Activated T-cell treated with anti-CD3 and anti-CD28 coated beads for 4 hours (primary cell): Measurements from ENCODE around the gene TRAF3IP3.

Experiments used
- DNase-seq: peaks from one replicate; pipeline ENCODE4 v3.0.0-alpha.2; 2020

The TRAF3IP3 gene

GRCh38 chr1:209755926-209756614, at the start of gene TRAF3IP3:
TSS of gene TRAF3IP3 (plus strand) at chr1:209756053. CDS start at chr1:209760040, 3,987 bp downstream.
- peak; percentile 51 for DNase-seq

- DNase-seq: no peak
Observed at GRCh38 chr1:209706622-209707021, 49.2 kb upstream of the TRAF3IP3 start.

DNA sequence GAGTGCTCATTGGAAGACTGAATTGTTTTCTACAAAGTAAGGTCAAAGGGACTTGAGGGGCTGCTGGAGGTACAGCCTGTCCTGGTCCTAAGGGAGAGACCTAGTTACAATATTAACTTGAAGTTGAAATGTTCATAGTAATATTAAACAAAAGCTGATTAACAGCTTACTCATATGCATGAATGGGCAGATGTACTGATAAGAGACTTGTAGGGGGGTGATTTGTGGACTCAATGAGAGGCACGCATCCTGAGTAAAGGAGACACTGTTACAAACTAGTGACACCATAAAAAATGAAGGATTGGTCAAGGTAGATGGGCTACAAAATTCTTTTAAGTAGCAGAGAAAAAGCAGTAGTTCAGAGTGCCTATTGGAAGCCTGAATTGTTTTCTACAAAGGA, 48.5 kb upstream of the TRAF3IP3 start:
- no peak for DNase-seq

- no peak for DNase-seq
Observed at GRCh38 chr1:209708297-209708696, 47.6 kb upstream of the TRAF3IP3 start.

GRCh38 chr1:209710093-209710492, 45.8 kb upstream of the TRAF3IP3 start:
- no peak for DNase-seq

DNA sequence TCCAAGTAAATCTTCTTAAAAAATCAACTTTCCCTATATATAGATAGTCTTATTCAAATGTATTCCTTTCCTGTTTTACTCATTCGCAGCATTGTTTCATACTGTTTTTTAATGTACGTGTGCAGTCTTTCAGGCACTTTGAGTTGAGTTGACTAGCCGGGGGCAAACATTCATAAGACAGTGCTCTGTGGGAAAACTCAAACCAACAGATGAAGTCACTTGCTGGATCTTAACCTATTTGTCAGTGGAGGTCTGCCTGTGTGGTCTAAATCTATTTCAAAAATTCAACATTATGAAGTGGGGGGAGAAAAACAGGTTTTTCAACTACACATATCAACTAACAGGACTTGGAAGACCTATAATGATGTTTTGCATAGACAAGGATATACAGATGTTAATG, 45.0 kb upstream of the TRAF3IP3 start:
- DNase-seq: no peak

GRCh38 chr1:209714338-209714737, 41.5 kb upstream of the TRAF3IP3 start:
- no peak for DNase-seq

DNA sequence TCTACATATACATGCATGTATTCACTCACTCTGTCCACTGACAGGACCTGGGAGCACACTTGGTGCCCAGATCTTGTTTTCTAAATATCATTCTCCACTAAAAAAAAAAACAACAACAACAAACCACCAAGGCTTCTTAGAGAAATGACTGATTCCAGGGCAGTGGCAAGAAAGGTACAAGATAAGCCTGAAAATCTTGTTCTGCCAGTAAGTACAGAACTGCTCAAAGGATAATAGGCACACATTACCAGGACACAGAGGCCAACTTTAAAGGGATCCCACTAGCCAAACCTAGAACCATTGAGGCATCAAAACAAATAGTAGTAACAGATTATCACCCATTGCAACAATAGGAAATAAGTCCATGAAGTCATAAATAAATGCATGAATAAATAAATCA, 40.5 kb upstream of the TRAF3IP3 start:
- no peak for DNase-seq

DNA sequence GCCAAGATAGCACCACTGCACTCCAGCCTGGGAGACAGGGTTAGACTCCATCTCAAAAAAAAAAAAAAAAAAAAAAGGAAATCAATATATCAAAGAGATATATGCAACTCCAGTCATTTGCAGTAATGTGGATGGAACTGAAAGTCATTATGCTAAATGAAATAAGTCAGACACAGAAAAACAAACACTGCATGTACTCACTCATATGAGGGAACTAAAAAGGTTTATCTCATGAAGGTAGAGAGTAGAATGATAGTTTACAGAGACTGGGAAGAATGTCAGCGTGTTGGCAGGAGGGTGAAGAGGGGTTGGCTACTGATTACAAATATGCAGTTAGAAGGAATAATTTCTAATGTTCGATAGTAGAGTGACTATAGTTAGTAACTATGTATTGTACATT, 38.0 kb upstream of the TRAF3IP3 start:
- no peak for DNase-seq

- no peak for DNase-seq
Observed at GRCh38 chr1:209720326-209720725, 35.5 kb upstream of the TRAF3IP3 start.

- DNase-seq: no peak
Observed at GRCh38 chr1:209720826-209721225, 35.0 kb upstream of the TRAF3IP3 start.

DNA sequence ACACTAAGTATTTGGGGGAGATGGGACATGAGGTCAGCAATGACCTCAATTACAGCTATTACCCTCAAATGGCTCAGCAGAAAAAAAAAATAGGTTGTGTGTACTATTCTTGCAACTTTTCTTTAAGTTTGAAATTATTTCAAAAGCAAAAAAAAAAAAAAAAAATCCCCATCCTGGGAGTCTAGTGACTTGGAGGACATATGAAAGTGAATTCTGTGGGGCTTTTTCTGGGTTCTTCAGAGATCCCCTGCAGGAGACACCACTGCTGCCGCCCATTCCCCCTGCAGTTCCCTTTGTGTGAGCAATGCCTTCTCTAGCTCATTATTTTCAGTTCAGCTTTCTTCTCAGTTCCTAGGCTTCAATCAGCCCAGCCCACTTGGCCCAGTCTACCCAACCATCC, 34.5 kb upstream of the TRAF3IP3 start:
- DNase-seq: no peak

DNA sequence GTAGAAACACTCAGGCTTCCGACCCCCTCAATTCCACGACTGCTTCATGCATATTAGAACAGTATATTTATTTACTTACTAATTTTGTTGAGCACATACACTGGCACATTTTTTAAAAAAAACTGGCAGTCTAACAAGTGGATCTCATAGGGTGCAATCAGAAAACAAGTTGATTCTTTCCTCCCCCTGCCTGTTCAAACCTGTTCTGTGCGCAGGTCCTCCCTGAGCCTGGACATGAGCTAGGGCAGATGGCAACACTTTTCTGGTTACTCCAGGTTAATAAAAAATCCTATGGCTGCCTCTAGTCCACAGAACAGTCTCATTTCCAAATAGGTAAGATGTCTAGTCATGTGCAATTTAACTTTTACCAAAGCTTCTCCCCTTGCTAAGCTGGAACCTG, 32.6 kb upstream of the TRAF3IP3 start:
- DNase-seq: no peak

DNA sequence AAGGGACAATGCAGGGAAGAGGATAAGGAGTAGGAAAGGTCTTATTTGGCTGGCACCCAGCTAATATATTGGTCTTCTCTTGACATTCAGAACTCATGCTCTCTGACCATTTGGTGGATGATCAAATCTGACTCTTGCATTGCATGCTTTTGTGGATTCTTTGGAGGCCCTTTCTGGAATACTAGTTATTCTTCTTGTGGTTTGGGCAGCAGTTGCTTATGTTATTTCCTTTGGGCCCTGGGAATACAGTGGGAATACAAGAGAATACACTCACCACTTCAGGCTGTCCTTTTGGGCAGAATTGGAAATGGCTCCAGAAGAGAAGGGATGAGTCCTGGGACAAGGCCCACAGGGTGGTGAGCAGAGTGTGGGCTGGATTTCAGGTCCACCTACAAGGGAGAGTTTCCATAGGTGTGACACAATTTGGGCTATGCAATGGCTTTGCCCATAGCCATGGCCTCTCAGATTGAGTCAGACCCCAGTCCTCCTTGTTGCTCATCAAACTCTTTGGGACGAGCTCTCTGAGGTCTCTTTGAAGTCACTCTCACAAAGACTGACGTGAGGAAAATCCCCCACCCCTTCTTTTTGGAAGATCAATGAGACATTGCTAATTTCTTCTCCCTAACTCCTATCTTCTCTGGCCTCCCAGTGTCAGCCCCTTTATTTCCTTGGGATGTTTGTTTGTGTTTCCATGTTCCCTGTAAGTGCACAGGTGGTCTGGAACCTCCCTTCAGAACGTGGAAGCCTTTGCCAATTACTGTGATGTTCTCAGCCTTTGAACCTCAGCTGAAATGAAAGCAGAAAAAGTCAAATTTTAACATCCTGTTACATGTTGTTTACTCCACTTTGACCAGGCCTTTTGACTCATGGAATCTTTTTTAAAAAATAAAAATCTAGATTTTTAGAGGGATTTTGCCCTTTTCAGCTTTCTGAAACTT, 31.8 kb upstream of the TRAF3IP3 start:
- no peak for DNase-seq

- DNase-seq: no peak
Observed at GRCh38 chr1:209727286-209727685, 28.6 kb upstream of the TRAF3IP3 start.

DNA sequence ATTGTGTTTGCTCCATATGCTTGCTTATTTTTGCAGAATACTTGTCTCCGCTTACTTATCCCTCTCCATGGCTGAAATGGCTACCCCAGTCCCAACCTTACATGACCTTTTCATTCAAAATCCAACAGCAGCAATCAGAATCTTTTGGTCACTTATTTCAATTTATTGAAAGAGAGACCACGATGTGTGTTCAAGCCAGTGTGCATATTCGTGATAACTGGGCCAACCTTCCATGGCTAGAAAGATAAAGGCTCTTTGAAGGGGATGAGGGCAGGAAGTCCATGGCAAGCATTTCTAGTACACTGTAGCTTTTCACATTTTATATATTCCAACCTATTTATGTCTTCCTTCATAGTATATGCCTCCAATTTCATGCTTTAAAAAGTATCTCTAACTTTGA, 28.1 kb upstream of the TRAF3IP3 start:
- DNase-seq: no peak

- no peak for DNase-seq
Observed at GRCh38 chr1:209728466-209728865, 27.4 kb upstream of the TRAF3IP3 start.

- no peak for DNase-seq
Observed at GRCh38 chr1:209729436-209729835, 26.4 kb upstream of the TRAF3IP3 start.

DNA sequence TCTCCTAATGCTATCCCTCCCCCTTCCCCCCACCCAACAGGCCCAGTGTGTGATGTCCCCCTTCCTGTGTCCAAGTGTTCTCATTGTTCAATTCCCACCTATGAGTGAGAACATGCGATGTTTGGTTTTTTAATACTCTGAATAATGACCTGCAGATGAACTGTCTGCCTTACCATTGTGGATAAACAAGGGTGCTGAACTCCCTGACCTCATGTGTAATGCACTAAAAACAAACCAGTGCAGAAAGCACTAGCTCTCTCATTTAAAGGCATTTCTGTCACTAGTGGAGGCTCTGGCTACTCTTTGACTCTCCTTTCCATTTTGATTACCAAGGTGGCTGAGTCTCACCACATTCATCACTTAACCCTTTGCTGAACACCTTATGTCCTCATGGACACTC, 23.1 kb upstream of the TRAF3IP3 start:
- DNase-seq: no peak

DNA sequence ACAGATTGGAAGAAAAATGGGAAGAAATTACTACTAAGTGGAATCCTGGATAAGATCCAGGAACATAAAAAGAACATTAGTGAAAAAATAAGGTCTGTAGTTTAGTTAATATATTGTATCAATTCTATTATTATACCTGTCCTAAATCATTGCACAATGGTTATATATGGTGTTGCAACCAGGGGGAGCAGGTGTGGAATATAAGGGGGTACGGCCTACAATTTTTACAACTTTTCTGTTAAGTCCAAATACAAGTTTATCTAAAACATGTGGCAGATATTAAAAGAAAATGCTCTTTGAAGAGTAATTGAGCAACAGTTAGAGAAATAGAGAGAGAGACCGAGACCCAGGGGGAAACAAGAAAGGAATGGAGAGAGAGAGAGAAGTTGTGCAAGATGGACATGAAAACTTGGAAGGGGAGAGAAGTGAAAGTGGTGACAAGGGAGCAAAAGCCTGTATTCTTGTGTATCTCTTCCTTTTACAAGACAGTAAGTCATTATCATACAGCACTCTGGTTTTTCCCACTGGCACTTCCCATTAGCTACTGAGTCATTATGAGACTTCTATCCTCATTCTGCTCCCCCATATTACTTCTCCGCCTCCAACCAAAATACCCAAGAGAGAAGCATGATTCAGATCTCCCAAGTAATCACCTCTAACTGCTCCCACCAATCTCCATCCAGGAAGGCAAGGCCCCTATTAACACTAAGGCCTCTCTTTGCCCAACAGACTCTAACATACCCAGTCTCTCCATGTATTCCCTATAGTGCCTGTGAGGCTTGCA, 22.3 kb upstream of the TRAF3IP3 start:
- no peak for DNase-seq

- DNase-seq: no peak
Observed at GRCh38 chr1:209736490-209737117, 19.2 kb upstream of the TRAF3IP3 start.

GRCh38 chr1:209737118-209737505, 18.7 kb upstream of the TRAF3IP3 start:
- no peak for DNase-seq

GRCh38 chr1:209738270-209738669, 17.6 kb upstream of the TRAF3IP3 start:
- DNase-seq: no peak
